ENCODE results near the gene IL1F10. TPM values are rescaled to one million over a fixed set of nuclear protein-coding genes. Genes with fewer than 3 reads are reported as not detected.

Gene IL1F10
- total and polyA plus RNA-seq, 8 donors, result not detected

- no peak for DNase-seq
- intact Hi-C loops (cut with DNase I; ENCODE audit: low total_unique reads), result no loop called here
- Histone ChIP-seq H3K9me3 (no peaks in the 10 kb centered on the region), H3K27ac (no peak overlapping the region), H3K4me3 (no peak overlapping the region), H3K4me1 (peaks cover 6 to 17% (median 12%) of the 10 kb centered on the region in 4 donors), H3K36me3 (no peaks in the 10 kb centered on the region), H3K27me3 (no peaks in the 10 kb centered on the region)
- TF ChIP-seq EP300 (IDR thresholded peaks at IDR 0.05), result no peak
- TF ChIP-seq POLR2AphosphoS5 (IDR thresholded peaks at IDR 0.05), result no peak
- TF ChIP-seq CTCF (IDR thresholded peaks at IDR 0.05), result no peak
- TF ChIP-seq POLR2A (IDR thresholded peaks at IDR 0.05), result no peak
- WGBS, 5 donors, result 85 to 89% (median 87%) methylated on average over 8 of the region's 8 CpGs
These were observed 44.7 kb downstream of the IL1F10 start for GRCh38 chr2:113112441-113112840.

GRCh38 chr2:113112871-113113270 lies 45.1 kb downstream of the IL1F10 start:
- no peaks in the 10 kb centered on the region for H3K9me3 ChIP-seq
- no peaks in the 10 kb centered on the region for H3K27me3 ChIP-seq
- H3K27ac ChIP-seq, result no peak overlapping the region
- WGBS, 5 donors, result 78 to 90% (median 82%) methylated on average over 6 of the region's 6 CpGs
- intact Hi-C loops (cut with DNase I; ENCODE audit: low total_unique reads), result no loop called here
- peaks cover 7 to 17% (median 12%) of the 10 kb centered on the region in 4 donors for H3K4me1 ChIP-seq
- no peaks in the 10 kb centered on the region for H3K36me3 ChIP-seq
- no peak overlapping the region for H3K4me3 ChIP-seq
- no peak for TF ChIP-seq POLR2A (IDR thresholded peaks at IDR 0.05)
- TF ChIP-seq EP300 (IDR thresholded peaks at IDR 0.05), result no peak
- TF ChIP-seq POLR2AphosphoS5 (IDR thresholded peaks at IDR 0.05), result no peak
- TF ChIP-seq CTCF (IDR thresholded peaks at IDR 0.05), result no peak
- no peak for DNase-seq

- H3K4me3 ChIP-seq, result no peak overlapping the region
- intact Hi-C loops (cut with DNase I; ENCODE audit: low total_unique reads), result no loop called here
These were observed 46.0 kb downstream of the IL1F10 start for GRCh38 chr2:113113807-113114206.

DNA sequence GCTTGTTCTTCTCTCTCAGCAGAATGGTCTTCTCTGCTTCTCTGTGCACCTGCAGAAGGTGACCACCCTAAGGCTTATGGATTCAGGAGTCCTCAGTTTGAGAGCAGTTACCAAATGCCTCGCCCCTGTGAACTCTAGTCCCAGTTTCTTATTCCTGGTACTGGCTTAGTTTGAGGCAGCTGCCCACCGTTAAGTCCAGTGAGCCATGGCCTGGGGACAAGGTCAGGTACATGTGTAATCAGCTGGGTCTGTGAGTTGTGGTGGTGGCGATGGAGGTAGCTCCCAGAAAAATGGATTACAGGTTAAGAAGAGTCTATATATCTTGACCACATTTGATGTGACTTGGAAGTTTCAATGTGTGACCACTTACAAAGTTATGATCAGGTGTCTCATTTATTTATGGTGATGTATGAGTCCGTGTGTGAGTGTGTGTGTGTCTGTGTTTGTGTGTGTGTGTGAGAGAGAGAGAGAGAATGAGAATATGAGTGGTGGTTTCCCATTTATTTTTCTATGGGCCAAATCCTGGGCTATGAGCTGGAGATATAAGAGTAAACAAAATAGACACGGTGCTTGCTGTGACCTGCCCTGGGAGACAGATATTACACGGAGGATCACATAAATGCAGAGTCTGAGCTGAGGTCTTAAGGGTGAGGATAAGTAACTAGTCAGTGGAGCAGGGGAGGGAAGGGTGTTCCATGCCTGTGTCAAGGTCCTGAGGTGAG lies 46.6 kb downstream of the IL1F10 start:
- H3K4me3 ChIP-seq, result no peak overlapping the region
- H3K4me1 ChIP-seq, result peaks cover 10 to 17% (median 14%) of the 10 kb centered on the region in 4 donors
- H3K27ac ChIP-seq, result no peak overlapping the region
- no peaks in the 10 kb centered on the region for H3K36me3 ChIP-seq
- no peaks in the 10 kb centered on the region for H3K9me3 ChIP-seq
- no peak for DNase-seq
- intact Hi-C loops (cut with DNase I; ENCODE audit: low total_unique reads), result no loop called here
- WGBS, 5 donors, result 62 to 70% (median 66%) methylated on average over 6 of the region's 6 CpGs
- TF ChIP-seq POLR2A (IDR thresholded peaks at IDR 0.05) (no peak), EP300 (IDR thresholded peaks at IDR 0.05) (no peak), CTCF (IDR thresholded peaks at IDR 0.05) (no peak), POLR2AphosphoS5 (IDR thresholded peaks at IDR 0.05) (no peak)
- H3K27me3 ChIP-seq, result no peaks in the 10 kb centered on the region

More at GRCh38 chr2:113113807-113114206, 46.0 kb downstream of the IL1F10 start:
- 47 to 59% (median 57%) methylated on average over 3 of the region's 3 CpGs for WGBS, 5 donors
- no peaks in the 10 kb centered on the region for H3K9me3 ChIP-seq
- DNase-seq, result peak in 1 of 2 donors; percentile 22
- no peak overlapping the region for H3K27ac ChIP-seq
- no peak for TF ChIP-seq POLR2AphosphoS5 (IDR thresholded peaks at IDR 0.05)
- no peak for TF ChIP-seq EP300 (IDR thresholded peaks at IDR 0.05)
- no peak for TF ChIP-seq CTCF (IDR thresholded peaks at IDR 0.05)
- TF ChIP-seq POLR2A (IDR thresholded peaks at IDR 0.05), result no peak
- no peaks in the 10 kb centered on the region for H3K27me3 ChIP-seq
- H3K4me1 ChIP-seq, result peaks cover 10 to 17% (median 14%) of the 10 kb centered on the region in 4 donors
- no peaks in the 10 kb centered on the region for H3K36me3 ChIP-seq
